IPS-18c (cell line): ENCODE measurements around the gene UGDH.
"Not testable (repeated sequence)": the region's sequence is repeated elsewhere in the genome, so short reads cannot be mapped to it uniquely, and the experiment has no call there.

ENCODE experiments used
- H3K4me3 ChIP-seq: 2 replicates; pipeline ENCODE4 v1.7.0; 2013; ENCODE audit warnings: low read depth, mild to moderate bottlenecking, low read length, moderate library complexity; ENCODE audit not compliant: insufficient read depth
- H3K9me3 ChIP-seq: one replicate; pipeline ENCODE4 v1.6.1; 2013; ENCODE audit warnings: mild to moderate bottlenecking, low read length, moderate library complexity; ENCODE audit not compliant: control insufficient read depth, insufficient read depth

UGDH gene

DNA sequence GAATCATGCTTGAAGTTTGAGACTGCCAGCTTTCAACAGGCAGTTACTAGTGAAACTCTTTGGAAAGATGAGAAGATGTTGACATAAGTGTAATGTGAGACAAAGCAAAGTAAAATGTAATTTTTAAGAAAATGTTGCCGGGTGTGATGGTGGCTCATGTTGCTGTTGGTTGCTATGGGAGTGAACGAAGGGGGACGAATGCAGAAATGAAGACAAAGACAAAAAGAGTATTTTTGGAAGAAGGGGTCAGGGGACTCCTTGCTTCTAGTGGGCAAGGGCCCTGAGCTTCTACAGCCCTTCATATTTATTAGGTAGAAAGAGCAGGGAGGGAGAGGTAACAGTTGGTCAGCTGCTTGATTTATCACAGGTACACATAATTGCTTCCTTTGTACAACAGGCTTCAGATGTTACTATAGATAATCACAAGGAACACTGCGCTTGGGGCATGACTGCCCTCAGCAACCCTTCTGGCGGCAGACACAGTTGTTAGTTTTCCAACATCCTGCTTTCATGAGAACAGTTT is 11.9 kb upstream of the UGDH start:
- no peak overlapping the region for H3K4me3 ChIP-seq
- no peaks in the 10 kb centered on the region for H3K9me3 ChIP-seq

DNA sequence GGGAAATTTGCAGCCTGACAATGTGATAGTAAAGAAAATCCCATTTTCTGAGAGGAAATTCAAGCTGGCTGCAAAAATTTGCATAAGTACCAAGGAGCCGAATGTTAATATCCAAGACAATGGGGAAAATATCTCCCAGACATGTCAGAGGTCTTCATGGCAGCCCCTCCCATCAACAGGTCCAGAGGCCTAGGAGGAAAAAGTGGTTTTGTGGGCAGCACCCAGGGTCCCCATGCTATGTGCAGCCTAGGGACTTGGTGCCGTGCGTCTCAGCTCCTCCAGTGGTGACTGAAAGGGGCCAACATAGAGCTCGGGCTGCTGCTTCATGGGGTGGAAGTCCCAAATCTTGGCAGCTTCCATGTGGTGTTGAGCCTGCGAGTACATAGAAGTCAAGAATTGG is 6.3 kb upstream of the UGDH start:
- H3K9me3 ChIP-seq: peaks cover 24% of the 10 kb centered on the region
- no peak overlapping the region for H3K4me3 ChIP-seq

DNA sequence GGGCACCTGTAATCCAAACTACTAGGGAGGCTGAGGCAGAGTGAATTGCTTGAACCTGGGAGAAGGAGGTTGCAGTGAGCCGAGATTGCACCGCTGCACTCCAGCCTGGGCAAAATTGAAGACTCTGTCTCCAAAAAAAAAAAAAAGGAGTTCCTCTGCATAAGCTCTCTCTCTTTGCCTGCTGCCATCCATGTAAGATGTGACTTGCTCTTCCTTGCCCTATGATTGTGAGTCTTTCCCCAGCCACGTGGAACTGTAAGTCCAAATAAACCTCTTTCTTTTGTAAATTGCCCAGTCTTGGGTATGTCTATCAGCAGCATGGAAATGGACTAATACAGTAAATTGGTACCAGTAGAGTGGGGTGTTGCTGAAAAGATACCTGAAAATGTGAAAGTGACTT is 5.0 kb upstream of the UGDH start:
- H3K4me3 ChIP-seq: not testable (repeated sequence)
- peaks cover 24% of the 10 kb centered on the region for H3K9me3 ChIP-seq

DNA sequence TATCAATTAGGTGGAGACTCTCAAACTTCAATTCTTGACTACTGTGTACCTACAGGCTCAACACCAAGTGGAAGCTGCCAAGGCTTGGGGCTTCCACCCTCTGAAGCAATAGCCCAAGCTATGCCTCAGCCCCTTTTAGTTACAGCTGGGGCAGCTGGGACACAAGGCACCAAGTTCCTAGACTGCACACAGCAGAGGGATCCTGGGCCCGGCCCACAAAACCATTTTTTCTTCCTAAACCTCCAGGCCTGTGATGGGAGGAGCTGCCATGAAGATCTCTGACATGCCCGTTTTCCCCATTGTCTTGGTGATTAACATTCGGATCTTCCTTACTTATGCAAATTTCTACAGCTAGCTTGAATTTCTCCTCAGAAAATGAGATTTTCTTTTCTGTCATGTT is 3.4 kb upstream of the UGDH start:
- Histone ChIP-seq H3K9me3 (peaks cover 24% of the 10 kb centered on the region), H3K4me3 (no peak overlapping the region)

DNA sequence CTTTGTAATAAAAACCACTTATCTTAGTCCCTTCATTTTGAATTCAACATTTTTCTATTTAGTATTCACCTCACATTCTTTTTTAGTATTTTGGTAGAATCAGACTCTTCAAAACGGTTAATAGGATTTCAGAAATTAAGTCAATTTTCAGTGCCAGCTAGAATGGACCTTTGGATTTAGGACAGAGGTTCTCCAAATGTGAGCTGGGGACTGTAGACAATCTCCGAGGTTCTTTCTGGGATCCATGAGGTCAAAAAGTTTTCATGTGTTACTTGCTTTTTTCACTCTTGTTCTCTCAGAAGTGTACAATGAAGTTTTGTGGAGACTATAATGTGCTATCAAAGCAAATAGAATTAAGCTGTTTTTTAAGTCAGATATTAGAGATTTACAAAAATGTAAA is 2.3 kb upstream of the UGDH start:
- no peak overlapping the region for H3K4me3 ChIP-seq
- peaks cover 24% of the 10 kb centered on the region for H3K9me3 ChIP-seq

DNA sequence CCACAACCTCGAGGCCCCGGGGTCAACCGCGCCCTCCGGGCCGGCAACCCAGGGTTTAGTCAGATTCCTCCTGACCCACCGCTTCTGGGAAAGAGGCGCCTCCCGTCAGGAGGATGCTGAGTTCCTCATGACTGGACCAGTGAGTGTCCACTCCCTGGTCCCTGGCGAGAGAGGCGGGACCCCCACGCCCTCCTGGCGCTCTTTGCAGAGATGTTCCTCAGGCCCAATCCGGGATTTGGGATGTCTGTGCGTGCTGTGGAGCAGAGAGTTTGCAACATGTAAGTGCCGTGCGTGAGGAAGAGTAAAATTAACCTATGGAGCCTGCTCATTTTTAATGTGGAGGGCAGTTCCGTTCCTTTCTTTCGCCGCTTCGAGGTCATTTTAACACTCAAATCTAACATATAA is 824 bp upstream of the UGDH start:
- peak overlapping the region; percentile 94 for H3K4me3 ChIP-seq
- H3K9me3 ChIP-seq: peaks cover 22% of the 10 kb centered on the region

DNA sequence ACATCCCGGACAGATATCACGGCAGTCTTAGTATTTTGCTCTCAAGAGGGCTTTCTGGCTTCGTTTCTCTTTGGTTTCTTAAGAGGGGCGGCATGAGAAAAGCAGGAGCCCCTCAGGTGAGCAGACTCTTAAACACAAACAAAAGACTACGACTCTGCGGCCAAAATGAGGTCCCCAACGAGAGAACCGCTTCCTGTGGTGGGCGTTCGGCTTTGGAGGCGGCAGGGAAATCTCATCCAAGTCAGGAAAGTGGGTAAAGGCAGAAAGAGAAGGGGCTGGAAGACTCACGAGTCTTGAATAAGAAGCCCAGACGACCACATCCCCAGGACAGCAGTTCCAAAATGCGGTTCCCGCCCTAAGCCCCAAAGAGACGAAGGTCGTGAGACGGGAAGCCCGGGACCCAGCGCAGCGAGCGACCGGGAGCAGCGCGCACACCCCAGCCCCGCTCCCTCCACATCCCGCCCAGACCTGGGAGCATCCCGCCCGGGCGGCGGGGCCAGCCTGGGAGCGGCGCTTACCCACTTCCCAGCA is 409 bp downstream of the UGDH start:
- Histone ChIP-seq H3K9me3 (peaks cover 15% of the 10 kb centered on the region), H3K4me3 (peak overlapping the region; percentile 94)

DNA sequence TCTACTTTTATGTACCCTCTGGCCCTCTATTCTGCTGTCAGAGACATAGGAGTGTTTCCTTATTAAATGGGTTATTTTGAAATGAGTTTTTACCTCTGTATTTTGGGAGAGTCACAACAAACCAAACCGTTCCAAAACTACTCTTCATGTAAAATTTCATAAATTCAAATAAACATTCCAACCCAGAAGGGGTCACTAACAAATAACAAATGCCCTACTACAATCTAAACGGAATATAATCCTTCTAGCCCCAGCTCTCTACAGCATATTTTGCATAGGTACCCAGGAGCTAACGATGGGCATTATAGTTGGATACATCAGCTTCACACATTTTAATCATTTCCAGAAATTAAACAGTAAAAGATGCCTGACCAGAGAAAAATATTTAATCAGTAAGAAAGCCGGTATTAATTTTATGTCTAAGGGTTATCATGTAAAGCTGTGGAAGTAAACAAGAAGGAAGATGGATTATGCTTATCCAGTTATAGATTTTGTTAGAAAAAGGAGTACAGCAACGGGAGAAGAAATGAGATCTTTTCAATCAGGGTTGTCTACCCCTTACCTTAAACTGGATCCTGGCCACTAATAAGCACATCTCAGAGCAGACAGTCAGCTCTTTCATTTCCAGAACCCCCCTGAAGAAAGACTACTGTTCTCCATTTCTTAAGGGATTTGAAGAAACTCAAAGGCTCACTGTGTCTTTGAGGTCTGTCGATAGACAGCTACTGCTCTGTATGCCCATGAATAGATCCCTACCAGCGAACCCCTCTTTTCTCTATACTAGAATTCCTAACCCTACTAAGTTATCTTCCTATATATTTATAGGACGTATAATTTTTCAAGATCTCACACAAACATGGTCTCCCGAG is 1.2 kb downstream of the UGDH start:
- H3K9me3 ChIP-seq: peaks cover 9% of the 10 kb centered on the region
- H3K4me3 ChIP-seq: peak overlapping the region; percentile 94

DNA sequence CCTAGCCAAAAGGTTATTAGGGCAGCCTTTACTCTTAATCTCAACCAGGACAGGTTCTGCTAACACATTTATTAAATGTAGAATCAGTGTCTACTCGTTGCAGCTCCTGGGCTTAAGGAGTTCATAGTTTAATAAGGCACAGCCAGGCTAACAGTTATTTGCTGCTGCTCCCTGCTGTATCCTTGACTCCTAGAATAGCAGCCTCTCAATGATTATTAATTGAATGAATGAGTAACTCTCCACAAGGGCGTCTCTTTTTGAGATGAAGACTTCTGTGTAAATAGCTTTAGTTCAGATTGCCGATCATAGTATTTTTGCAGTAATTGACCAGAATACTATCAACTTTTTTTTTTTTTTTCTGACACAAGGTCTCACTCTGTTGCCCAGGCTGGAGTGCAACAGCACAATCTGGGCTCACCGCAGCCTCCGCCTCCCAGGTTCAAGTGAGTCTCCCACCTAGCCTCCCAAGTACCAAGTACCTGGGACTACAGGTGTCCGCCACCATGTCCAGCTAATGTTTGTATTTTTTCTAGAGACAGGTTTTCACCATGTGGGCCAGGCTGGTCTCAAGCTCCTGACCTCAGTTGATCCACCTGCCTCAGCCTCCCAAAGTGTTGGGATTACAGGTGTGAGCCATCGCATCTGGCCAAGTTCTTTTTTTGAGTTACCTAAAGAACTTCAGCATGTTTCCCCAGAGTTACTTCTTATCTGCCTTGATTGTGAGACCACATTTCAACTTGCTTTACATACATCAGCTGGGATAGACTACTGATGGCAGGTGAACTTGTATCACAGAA is 2.9 kb downstream of the UGDH start:
- Histone ChIP-seq H3K4me3 (no peak overlapping the region), H3K9me3 (no peaks in the 10 kb centered on the region)

DNA sequence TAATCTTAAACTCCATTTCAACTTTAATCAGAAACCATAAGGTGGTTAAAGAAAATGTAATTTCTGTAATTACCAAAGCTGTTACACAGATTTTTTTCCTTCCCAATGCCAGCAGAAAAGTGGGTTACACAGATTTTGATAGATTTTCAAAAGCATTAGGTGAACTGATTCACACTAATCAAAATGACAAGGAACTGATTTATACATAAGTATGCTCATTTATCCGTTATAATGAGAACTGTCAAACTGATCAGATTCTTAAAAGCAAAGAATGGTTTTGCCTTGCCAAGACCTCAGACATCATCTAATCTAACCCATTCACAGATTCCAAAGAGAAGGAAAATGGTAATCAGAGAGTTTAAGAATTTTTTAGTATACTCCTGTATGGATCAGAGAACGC is 5.2 kb downstream of the UGDH start:
- Histone ChIP-seq H3K4me3 (no peak overlapping the region), H3K9me3 (no peaks in the 10 kb centered on the region)

DNA sequence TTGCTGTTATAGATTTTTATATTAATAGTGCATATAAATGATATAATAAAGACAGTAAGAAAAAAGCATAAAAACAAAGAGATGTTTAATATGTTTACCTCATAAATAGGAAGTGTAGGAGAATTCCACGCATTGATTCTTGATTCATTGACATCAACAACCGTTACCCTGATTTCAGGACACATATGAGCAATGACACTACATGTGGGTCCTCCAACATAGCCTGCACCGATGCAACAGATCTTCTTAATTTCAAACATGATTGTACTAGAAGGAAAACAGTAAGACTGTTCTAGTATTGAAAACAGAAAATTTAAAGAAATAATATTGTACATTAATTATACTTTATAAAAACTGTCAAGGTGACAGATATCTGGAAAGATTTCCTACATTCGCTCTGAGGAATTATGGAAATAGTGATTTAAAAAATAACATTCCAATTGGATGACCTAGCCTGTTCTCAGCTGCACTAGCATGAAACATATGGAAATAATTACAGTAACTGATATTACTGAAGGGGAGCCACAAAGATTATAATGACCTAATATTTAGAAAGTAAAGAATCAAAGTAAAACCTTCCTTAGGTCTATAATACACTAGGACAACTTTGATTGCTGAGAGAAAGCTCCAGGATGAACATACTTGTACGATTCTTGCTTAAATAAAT is 5.9 kb downstream of the UGDH start:
- H3K9me3 ChIP-seq: no peaks in the 10 kb centered on the region
- no peak overlapping the region for H3K4me3 ChIP-seq

DNA sequence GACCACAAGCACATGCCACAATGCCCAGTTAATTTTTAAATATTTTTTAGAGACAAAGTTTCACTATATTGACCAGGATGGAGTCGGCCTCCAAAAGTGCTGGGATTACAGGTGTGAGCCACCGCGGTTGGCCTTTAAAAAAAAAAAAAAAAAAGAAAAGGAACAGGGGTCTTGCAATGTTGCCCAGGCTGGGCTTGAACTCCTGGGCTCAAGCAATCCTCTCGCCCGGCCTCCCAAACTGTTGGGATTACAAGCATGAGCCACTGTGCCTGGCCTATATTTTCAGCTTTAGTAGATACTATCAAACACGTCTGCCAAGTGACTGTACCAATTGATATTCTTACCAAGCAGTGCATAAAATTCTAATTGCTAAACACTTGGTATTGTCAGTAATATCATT is 8.8 kb downstream of the UGDH start:
- Histone ChIP-seq H3K9me3 (no peaks in the 10 kb centered on the region), H3K4me3 (no peak overlapping the region)

DNA sequence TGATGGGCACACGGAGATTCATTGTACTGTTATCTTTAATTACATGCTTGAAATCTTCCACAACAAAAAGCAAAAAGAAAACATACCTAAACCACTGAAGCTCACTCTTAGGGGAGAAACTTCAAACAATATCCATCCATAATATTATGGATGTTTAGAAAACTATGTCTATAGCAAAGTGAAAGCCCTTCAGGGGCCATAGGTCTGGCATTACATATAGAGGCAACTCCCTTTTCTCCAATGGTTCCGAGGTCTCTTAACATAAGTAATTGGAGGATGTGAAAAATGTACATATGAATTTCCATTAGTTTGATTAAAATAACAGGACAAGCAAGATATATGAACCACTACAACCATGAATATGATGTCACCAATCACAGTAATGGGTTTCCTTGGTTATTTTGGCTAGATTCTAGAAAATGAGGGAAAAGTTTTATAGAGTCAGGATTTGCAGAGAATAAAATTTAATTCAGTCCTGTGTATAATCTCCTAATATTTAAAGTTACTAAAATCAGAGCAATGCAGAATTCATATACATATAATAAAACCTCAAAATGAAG is 10.8 kb downstream of the UGDH start:
- H3K4me3 ChIP-seq: no peak overlapping the region
- H3K9me3 ChIP-seq: no peaks in the 10 kb centered on the region

DNA sequence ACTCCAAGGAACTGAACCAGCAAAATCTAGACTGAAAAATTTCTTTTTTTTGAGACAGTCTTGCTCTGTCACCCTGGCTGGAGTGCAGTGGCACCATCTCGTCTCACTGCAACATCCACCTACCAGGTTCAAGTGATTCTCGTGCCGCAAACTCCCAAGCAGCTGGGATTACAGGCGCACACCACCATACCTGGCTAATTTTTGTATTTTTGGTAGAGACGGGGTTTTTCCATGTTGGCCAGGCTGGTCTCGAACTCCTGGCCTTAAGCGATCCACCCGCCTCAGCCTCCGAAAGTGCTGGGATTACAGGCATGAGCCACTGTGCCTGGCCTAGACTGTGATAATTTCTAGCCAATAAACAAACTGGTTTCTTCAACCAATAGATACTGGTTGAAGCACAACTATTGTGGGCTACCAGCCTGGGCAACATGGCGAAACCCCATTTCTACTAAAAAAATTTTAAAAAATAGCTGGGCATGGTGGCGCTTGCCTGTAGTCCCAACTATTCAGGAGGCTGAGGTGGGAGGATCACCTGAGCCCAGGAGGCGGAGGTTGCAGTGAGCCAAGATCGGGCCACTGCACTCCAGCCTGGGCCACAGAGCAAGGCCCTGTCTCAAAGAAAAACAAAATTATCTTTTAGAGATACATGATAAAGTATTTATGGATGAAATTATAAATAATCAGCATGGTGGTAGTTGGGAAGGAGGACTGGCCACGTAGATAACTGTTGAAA is 11.4 kb downstream of the UGDH start:
- not testable (repeated sequence) for H3K9me3 ChIP-seq, H3K4me3 ChIP-seq

DNA sequence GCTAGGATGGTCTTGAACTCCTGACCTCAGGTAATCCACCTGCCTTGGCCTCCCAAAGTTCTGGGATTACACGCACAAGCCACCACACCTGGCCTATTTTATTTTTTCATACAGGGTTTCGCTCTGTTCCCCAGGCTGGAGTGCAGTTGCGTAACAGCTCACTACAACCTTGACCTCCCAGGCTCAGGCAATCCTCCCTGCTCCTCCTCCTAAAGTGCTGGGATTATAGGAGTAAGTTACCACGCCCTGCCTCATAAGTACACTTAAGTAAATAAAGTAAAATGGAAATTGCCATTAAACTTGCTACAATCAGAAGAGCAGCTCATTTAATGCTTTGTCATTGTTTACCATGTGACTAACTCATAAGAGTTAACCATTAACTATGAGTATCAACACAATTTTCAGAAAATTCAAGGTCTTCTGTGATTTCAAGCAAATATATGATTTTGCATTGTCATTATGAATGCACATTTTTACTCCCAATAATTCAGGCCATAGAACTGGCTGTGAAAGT is 12.3 kb downstream of the UGDH start:
- no peak overlapping the region for H3K4me3 ChIP-seq
- H3K9me3 ChIP-seq: no peaks in the 10 kb centered on the region

DNA sequence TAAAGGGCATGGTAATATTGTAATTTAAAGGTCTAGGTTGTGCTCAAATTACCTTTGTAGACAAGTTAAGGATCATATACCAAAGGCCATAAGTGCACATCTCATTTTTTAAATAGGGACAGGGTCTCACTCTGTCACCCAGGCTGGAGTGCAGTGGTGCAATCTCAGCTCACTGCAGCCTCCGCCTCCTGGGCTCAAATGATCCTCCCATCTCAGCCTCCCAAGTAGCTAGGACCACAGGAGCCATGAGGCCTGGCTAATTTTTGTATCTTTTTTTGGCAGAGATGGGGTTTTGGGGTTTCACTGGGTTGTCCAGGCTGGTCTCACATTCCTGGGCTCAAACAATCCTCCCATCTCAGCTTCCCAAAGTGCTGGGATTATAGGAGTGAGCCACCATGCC is 13.0 kb downstream of the UGDH start:
- not testable (repeated sequence) for H3K9me3 ChIP-seq, H3K4me3 ChIP-seq
